ENCODE measurements around the gene PSMA5. TPM values are rescaled to one million over a fixed set of nuclear protein-coding genes. Genes with fewer than 3 reads are reported as not detected.

The PSMA5 gene
- total and polyA plus RNA-seq, 2 of the 13 experiments (the other 11 are each of a cell fraction or from before 2014, with no cell fraction given), result 140 to 169 TPM

DNA sequence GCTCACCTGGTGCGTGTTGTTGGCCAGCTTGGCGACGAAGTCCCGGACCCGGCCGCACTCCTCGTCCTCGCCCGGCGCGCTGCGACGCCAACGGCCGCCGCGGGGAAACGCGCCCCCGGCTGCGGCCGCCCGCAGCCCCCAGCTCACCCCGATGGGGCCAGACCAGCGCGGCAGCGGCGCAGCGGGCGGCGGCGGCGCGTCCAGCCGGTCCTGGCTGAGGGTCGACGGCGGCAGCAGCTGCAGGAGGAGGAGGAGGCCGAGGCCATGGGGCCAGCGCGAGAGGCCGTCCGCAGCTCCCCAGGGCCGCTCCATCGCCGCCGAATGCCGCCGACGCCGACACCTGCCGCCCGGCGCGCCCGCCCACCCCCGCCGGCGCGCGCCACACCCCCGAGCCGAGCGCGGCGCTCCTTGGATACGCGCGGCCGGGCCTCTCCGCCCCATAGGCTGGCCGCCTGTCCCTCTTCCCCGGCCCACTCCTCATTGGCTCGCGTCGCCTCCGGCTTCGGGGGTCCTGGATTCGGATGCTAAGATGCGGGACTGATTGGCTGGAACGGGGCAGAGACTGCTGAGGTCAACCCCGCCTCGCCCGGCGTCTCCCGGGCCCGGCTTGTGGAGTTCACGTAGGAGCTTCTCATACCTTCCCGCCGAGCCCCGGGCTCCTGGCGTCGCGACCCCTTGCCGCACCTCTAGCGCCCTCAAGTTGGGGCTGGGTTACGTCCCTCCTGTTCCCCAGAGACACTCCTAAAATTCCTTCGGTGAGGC lies 28.5 kb downstream of the PSMA5 start, which contains the start of gene SORT1 (continued):
- TF ChIP-seq CCAR2 (optimal IDR thresholded peaks at IDR 0.05; ENCODE audit: low read depth, low read length), result no peak
- TF ChIP-seq, protein P1, sequence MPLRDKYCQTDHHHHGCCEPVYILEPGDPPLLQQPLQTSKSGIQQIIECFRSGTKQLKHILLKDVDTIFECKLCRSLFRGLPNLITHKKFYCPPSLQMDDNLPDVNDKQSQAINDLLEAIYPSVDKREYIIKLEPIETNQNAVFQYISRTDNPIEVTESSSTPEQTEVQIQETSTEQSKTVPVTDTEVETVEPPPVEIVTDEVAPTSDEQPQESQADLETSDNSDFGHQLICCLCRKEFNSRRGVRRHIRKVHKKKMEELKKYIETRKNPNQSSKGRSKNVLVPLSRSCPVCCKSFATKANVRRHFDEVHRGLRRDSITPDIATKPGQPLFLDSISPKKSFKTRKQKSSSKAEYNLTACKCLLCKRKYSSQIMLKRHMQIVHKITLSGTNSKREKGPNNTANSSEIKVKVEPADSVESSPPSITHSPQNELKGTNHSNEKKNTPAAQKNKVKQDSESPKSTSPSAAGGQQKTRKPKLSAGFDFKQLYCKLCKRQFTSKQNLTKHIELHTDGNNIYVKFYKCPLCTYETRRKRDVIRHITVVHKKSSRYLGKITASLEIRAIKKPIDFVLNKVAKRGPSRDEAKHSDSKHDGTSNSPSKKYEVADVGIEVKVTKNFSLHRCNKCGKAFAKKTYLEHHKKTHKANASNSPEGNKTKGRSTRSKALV (CRISPR knock-in tag; IDR thresholded peaks at IDR 0.05), result no peak
- TF ChIP-seq, protein P2, sequence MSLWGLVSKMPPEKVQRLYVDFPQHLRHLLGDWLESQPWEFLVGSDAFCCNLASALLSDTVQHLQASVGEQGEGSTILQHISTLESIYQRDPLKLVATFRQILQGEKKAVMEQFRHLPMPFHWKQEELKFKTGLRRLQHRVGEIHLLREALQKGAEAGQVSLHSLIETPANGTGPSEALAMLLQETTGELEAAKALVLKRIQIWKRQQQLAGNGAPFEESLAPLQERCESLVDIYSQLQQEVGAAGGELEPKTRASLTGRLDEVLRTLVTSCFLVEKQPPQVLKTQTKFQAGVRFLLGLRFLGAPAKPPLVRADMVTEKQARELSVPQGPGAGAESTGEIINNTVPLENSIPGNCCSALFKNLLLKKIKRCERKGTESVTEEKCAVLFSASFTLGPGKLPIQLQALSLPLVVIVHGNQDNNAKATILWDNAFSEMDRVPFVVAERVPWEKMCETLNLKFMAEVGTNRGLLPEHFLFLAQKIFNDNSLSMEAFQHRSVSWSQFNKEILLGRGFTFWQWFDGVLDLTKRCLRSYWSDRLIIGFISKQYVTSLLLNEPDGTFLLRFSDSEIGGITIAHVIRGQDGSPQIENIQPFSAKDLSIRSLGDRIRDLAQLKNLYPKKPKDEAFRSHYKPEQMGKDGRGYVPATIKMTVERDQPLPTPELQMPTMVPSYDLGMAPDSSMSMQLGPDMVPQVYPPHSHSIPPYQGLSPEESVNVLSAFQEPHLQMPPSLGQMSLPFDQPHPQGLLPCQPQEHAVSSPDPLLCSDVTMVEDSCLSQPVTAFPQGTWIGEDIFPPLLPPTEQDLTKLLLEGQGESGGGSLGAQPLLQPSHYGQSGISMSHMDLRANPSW (CRISPR knock-in tag; IDR thresholded peaks at IDR 0.05; ENCODE audit: borderline replicate concordance), result no peak
- TF ChIP-seq KDM3A (CRISPR knock-in tag; IDR thresholded peaks at IDR 0.05; ENCODE audit: low read depth), result no peak
- TF ChIP-seq NCOA2 (CRISPR knock-in tag; IDR thresholded peaks at IDR 0.05), result no peak
- no peak; the same call in 1 of the 2 replicates for TF ChIP-seq ATF7-NPFF (CRISPR knock-in tag; IDR thresholded peaks at IDR 0.05; ENCODE audit: low read depth)
- no peak for TF ChIP-seq ZNF557 (CRISPR knock-in tag; IDR thresholded peaks at IDR 0.05)
- no peak for TF ChIP-seq FOXA3 (CRISPR knock-in tag; IDR thresholded peaks at IDR 0.05)
- no peak for TF ChIP-seq JUND (CRISPR knock-in tag; IDR thresholded peaks at IDR 0.05)
- no peak for TF ChIP-seq SMC3 (IDR thresholded peaks at IDR 0.05; ENCODE audit: low read length)
- no peak for TF ChIP-seq ZNF558 (CRISPR knock-in tag; IDR thresholded peaks at IDR 0.05; ENCODE audit: borderline replicate concordance)
- TF ChIP-seq ZNF224 (CRISPR knock-in tag; IDR thresholded peaks at IDR 0.05), result no peak
- no peak for TF ChIP-seq ZFP62 (CRISPR knock-in tag; IDR thresholded peaks at IDR 0.05)
- no peak for TF ChIP-seq JUNB (CRISPR knock-in tag; IDR thresholded peaks at IDR 0.05; ENCODE audit: borderline replicate concordance)
- TF ChIP-seq, protein P3, sequence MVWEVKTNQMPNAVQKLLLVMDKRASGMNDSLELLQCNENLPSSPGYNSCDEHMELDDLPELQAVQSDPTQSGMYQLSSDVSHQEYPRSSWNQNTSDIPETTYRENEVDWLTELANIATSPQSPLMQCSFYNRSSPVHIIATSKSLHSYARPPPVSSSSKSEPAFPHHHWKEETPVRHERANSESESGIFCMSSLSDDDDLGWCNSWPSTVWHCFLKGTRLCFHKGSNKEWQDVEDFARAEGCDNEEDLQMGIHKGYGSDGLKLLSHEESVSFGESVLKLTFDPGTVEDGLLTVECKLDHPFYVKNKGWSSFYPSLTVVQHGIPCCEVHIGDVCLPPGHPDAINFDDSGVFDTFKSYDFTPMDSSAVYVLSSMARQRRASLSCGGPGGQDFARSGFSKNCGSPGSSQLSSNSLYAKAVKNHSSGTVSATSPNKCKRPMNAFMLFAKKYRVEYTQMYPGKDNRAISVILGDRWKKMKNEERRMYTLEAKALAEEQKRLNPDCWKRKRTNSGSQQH (CRISPR knock-in tag; IDR thresholded peaks at IDR 0.05; ENCODE audit: low read depth), result no peak
- TF ChIP-seq ARNT (IDR thresholded peaks at IDR 0.05), result no peak
- TF ChIP-seq, protein P4, sequence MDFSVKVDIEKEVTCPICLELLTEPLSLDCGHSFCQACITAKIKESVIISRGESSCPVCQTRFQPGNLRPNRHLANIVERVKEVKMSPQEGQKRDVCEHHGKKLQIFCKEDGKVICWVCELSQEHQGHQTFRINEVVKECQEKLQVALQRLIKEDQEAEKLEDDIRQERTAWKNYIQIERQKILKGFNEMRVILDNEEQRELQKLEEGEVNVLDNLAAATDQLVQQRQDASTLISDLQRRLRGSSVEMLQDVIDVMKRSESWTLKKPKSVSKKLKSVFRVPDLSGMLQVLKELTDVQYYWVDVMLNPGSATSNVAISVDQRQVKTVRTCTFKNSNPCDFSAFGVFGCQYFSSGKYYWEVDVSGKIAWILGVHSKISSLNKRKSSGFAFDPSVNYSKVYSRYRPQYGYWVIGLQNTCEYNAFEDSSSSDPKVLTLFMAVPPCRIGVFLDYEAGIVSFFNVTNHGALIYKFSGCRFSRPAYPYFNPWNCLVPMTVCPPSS (IDR thresholded peaks at IDR 0.05), result no peak
- TF ChIP-seq PCBP2 (optimal IDR thresholded peaks at IDR 0.05; ENCODE audit: low read depth, low read length, poor library complexity, severe bottlenecking), result no peak
- TF ChIP-seq, protein P5, sequence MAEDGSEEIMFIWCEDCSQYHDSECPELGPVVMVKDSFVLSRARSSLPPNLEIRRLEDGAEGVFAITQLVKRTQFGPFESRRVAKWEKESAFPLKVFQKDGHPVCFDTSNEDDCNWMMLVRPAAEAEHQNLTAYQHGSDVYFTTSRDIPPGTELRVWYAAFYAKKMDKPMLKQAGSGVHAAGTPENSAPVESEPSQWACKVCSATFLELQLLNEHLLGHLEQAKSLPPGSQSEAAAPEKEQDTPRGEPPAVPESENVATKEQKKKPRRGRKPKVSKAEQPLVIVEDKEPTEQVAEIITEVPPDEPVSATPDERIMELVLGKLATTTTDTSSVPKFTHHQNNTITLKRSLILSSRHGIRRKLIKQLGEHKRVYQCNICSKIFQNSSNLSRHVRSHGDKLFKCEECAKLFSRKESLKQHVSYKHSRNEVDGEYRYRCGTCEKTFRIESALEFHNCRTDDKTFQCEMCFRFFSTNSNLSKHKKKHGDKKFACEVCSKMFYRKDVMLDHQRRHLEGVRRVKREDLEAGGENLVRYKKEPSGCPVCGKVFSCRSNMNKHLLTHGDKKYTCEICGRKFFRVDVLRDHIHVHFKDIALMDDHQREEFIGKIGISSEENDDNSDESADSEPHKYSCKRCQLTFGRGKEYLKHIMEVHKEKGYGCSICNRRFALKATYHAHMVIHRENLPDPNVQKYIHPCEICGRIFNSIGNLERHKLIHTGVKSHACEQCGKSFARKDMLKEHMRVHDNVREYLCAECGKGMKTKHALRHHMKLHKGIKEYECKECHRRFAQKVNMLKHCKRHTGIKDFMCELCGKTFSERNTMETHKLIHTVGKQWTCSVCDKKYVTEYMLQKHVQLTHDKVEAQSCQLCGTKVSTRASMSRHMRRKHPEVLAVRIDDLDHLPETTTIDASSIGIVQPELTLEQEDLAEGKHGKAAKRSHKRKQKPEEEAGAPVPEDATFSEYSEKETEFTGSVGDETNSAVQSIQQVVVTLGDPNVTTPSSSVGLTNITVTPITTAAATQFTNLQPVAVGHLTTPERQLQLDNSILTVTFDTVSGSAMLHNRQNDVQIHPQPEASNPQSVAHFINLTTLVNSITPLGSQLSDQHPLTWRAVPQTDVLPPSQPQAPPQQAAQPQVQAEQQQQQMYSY (CRISPR knock-in tag; IDR thresholded peaks at IDR 0.05), result no peak
- peak; percentile 36; the same call in 1 of the 2 replicates for TF ChIP-seq POLR2AphosphoS5 (IDR thresholded peaks at IDR 0.05; ENCODE audit: low read depth, low read length)
